ENCODE data around the gene TK2.
A peak's percentile ranks its signal among the peaks of the same experiment; 100 is the strongest.

The TK2 gene

DNA sequence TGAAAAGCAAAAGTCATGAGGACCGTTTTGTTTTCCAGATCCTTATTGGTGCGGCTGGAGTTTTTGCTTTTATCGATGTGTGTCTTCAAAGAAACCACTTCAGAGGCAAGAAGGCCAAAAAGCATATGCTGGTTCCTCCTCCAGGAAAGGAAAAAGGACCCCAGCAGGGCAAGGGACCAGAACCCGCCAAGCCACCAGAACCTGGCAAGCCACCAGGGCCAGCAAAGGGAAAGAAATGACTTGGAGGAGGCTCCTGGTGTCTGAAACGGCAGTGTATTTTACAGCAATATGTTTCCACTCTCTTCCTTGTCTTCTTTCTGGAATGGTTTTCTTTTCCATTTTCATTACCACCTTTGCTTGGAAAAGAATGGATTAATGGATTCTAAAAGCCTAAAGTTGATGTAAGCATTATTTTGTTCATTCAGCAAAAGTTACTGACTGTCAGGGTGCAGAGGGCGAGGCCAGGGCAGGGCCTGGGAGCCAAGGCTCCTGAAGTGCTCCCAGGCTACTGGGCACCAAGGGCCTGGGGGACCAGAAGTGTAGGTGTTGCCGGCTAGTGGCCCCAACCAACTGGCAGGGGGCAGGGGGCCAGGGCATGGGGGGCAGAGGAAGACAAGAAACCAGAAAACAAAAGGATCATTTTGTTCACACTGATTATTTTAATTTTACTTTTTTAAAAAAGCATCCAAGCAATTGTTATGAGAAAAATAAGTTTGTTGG, 38.1 kb upstream of the TK2 start:
- H3K4me3 ChIP-seq (ENCODE audit: low read depth, low read length) = no peak overlapping the region

DNA sequence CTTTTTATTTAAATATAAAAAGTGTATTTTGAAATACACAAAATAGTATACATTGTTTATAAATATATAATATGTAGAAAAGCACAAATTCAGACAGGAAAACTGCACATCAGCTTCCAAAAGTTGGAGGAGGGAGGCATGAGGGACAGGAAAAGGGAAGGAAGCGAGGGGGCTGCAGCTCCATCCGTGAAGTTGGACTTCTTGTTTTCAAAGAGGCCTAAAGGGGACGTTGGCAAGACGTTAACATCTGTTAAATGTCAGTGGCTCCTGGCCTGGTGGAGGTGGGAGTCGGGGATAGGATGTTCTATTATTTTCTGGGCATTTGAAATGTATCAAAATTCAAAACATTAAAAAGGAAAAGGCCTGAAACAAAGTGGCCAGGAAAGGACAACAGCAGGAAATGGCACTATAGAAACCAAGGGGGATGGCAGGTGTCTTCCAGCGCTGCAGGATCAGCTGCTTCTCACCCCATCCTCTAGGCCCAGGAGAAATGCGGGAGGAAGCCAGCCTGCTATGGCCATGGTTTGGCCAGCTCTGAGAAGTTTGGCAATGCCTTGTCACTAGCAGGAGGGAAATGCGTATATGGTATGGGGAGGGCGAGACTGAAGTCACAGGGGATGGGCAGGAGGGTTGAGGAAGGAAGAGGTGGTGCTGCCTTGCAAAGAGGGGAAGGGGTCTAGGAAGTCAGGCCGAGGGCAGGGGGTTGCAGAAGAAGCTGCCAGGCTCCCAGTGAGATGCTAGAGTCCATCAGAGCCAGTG, 35.7 kb upstream of the TK2 start:
- Histone ChIP-seq H3K4me3 (ENCODE audit: low read depth, low read length) (no peak overlapping the region), H3K9me3 (ENCODE audit: control insufficient read depth, insufficient read depth, low read length) (no peaks in the 10 kb centered on the region), H3K36me3 (ENCODE audit: control insufficient read depth, insufficient read depth, low read length) (no peaks in the 10 kb centered on the region), H3K27ac (ENCODE audit: low read depth, low read length) (no peak overlapping the region), H3K4me1 (ENCODE audit: control insufficient read depth, insufficient read depth, low read length) (peaks cover 7% of the 10 kb centered on the region), H3K9ac (ENCODE audit: low read depth, low read length) (no peak overlapping the region), H3K27me3 (ENCODE audit: control insufficient read depth, insufficient read depth, low read length) (peaks cover 1% of the 10 kb centered on the region)

More for the DNA sequence above, 38.1 kb upstream of the TK2 start:
- Histone ChIP-seq H3K9me3 (ENCODE audit: control insufficient read depth, insufficient read depth, low read length) (no peaks in the 10 kb centered on the region), H3K27me3 (ENCODE audit: control insufficient read depth, insufficient read depth, low read length) (no peaks in the 10 kb centered on the region), H3K9ac (ENCODE audit: low read depth, low read length) (no peak overlapping the region), H3K27ac (ENCODE audit: low read depth, low read length) (no peak overlapping the region), H3K4me1 (ENCODE audit: control insufficient read depth, insufficient read depth, low read length) (no peaks in the 10 kb centered on the region), H3K36me3 (ENCODE audit: control insufficient read depth, insufficient read depth, low read length) (no peaks in the 10 kb centered on the region)

DNA sequence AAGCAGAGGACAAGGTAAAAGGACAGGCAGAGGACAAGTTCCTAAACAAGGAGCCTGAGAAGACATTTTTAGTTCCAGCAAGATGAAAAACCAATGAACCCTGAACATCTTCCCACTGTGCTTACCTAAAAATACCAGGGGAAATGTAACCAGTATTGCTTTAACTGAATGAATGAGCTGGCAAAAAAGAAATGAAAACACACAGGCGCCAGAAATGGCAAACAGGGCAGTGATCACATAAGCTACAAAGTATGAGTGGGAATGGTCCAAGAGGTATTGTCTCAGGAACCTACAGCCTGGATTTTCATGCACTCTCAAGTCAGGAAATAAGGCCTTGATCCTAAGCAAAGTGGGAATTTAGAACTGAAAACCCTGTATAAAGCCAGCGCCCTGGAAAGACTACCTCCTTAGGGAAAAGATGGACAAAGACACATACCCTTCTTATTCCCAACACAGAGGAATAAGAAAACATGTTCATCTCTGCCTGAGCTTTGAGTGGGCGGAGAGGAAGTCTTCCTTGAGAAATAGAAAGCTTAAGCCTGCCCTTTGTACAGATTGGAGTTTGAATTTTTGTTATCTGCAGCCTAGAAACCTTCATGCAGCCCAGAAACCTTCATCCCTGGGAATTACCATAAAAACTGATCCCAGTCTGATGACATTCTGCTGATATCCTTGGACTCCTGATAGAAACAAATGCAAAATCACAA, 31.5 kb upstream of the TK2 start:
- Histone ChIP-seq H3K27ac (ENCODE audit: low read depth, low read length) (no peak overlapping the region), H3K9ac (ENCODE audit: low read depth, low read length) (no peak overlapping the region), H3K4me3 (ENCODE audit: low read depth, low read length) (no peak overlapping the region), H3K4me1 (ENCODE audit: control insufficient read depth, insufficient read depth, low read length) (peaks cover 16% of the 10 kb centered on the region), H3K27me3 (ENCODE audit: control insufficient read depth, insufficient read depth, low read length) (peaks cover 41% of the 10 kb centered on the region), H3K36me3 (ENCODE audit: control insufficient read depth, insufficient read depth, low read length) (no peaks in the 10 kb centered on the region), H3K9me3 (ENCODE audit: control insufficient read depth, insufficient read depth, low read length) (no peaks in the 10 kb centered on the region)

DNA sequence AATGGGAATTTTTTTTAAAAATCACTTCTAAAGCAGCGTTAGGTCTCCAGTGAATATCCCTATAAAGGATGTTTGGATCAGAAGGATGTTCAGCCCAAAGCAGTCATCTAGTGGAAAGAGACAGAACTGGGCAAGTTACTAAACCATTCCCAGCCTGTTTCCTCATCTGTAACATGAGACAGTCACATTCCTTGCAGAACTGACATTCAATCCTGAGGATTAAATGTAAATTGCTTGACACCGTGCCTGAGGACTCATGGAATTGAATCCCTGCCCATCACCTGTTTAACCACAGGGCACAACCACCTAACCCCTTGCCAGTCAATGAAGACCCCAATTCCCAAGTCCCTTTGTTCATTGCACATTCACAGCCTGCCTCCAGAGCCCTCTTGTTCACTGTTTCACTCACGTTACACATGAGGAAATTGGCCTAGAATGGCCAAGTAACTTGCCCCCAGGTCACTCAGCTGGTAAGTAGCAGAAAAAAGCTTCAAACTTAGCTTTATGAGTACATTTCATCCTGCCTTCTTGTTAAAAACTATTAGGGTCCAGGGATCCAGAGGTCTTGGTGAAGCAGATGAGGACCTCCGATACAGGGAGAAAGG, 30.8 kb upstream of the TK2 start:
- H3K27ac ChIP-seq (ENCODE audit: low read depth, low read length) = no peak overlapping the region
- peaks cover 41% of the 10 kb centered on the region for H3K27me3 ChIP-seq (ENCODE audit: control insufficient read depth, insufficient read depth, low read length)
- H3K36me3 ChIP-seq (ENCODE audit: control insufficient read depth, insufficient read depth, low read length) = no peaks in the 10 kb centered on the region
- H3K9me3 ChIP-seq (ENCODE audit: control insufficient read depth, insufficient read depth, low read length) = no peaks in the 10 kb centered on the region
- no peak overlapping the region for H3K9ac ChIP-seq (ENCODE audit: low read depth, low read length)
- H3K4me3 ChIP-seq (ENCODE audit: low read depth, low read length) = no peak overlapping the region
- peaks cover 16% of the 10 kb centered on the region for H3K4me1 ChIP-seq (ENCODE audit: control insufficient read depth, insufficient read depth, low read length)

DNA sequence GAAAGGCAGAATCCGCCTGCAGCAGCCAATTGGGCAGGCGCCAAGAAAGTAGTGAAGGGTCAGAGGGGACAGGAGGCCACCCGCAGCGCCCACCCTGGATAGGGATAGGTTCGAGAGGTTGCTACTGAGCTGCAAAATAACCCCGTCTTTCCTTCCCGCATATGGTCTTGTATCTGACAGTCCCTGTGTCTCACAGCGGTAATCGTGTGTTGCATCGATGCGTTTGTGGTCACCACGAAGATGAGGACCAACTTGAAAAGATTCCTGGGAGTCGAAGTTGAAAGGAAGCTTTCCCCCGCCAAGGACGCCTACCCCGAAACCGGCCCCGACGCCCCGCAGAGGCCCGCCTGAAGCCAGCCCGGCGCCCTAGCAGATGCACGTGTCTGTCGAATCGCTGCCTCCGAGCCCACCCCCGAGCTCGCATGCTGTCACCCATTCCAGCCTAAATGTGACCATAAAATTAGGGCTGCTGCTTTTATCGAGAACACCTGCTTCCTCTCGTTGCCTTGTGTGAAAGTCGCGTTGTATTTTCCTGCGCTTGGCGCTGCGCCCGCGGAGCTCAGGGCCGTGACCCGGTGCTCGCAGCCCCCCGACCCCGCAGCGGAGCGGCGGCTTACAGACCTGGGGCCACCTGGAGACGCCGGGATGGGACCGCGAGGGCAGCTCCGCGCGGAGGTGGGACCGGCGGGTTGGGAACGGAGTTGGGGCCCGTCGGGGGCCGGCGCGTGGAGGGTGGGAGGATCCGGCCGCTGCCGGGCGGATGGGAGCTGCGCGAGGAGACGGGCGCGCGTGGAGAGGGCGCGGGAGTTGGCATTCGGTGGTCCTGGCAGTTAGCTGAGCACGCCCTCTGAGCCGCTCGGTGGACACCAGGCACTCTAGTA, 29.0 kb upstream of the TK2 start, which contains the start of gene CMTM2:
TSS of gene CMTM2 (plus strand) at position 813 of the 881 bp plus-strand sequence. CDS start 145 bp downstream, outside the sequence.
- no peaks in the 10 kb centered on the region for H3K36me3 ChIP-seq (ENCODE audit: control insufficient read depth, insufficient read depth, low read length)
- no peak within 1 kb of the TSS for H3K27ac ChIP-seq (ENCODE audit: low read depth, low read length)
- no peak within 1 kb of the TSS for H3K9ac ChIP-seq (ENCODE audit: low read depth, low read length)
- no peaks in the 10 kb centered on the region for H3K9me3 ChIP-seq (ENCODE audit: control insufficient read depth, insufficient read depth, low read length)
- H3K27me3 ChIP-seq (ENCODE audit: control insufficient read depth, insufficient read depth, low read length) = peaks cover 41% of the 10 kb centered on the region
- H3K4me3 ChIP-seq (ENCODE audit: low read depth, low read length) = peak within 1 kb of the TSS; percentile 54
- H3K4me1 ChIP-seq (ENCODE audit: control insufficient read depth, insufficient read depth, low read length) = peaks cover 16% of the 10 kb centered on the region

DNA sequence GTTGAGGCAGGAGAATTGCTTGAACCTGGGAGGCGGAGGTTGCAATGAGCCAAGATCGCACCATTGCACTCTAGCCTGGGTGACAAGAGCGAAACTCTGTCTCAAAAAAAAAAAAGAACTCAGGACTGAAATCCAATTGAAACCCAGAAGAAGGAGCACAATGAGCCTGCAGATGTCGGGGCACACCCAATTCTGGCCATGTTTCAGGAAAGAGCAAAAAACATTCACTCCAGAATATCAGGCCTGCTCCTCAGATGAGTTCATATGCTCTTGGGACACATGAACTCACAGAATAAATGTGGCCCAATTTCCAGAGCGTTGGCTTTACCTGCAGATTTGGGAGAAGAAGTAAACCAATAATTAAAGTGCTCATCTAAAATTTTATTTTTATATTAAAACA, 26.4 kb upstream of the TK2 start:
- Histone ChIP-seq H3K4me3 (ENCODE audit: low read depth, low read length) (no peak overlapping the region), H3K36me3 (ENCODE audit: control insufficient read depth, insufficient read depth, low read length) (no peaks in the 10 kb centered on the region), H3K4me1 (ENCODE audit: control insufficient read depth, insufficient read depth, low read length) (peaks cover 15% of the 10 kb centered on the region), H3K27ac (ENCODE audit: low read depth, low read length) (no peak overlapping the region), H3K9me3 (ENCODE audit: control insufficient read depth, insufficient read depth, low read length) (no peaks in the 10 kb centered on the region), H3K27me3 (ENCODE audit: control insufficient read depth, insufficient read depth, low read length) (peaks cover 41% of the 10 kb centered on the region), H3K9ac (ENCODE audit: low read depth, low read length) (no peak overlapping the region)

DNA sequence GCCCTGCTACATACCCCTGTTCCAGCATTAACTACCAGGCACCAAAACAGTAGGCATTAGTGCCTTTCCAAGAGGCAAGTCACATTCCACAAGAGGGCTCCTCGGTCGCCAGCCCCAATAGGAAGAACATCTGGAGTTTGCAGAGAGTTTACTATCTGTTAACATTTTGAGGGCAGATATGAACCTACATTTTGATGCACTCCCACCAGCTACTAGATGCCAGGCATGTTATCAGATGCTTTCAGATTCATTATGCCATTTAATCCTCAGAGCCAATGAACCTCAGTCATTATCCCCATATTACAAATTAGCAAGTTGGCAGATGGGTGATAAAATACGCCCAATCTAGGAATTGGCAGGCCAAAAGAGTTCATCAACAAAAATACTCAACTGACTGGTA, 25.1 kb upstream of the TK2 start:
- no peaks in the 10 kb centered on the region for H3K36me3 ChIP-seq (ENCODE audit: control insufficient read depth, insufficient read depth, low read length)
- H3K4me1 ChIP-seq (ENCODE audit: control insufficient read depth, insufficient read depth, low read length) = peaks cover 2% of the 10 kb centered on the region
- no peak overlapping the region for H3K4me3 ChIP-seq (ENCODE audit: low read depth, low read length)
- H3K9ac ChIP-seq (ENCODE audit: low read depth, low read length) = no peak overlapping the region
- no peaks in the 10 kb centered on the region for H3K9me3 ChIP-seq (ENCODE audit: control insufficient read depth, insufficient read depth, low read length)
- no peak overlapping the region for H3K27ac ChIP-seq (ENCODE audit: low read depth, low read length)
- H3K27me3 ChIP-seq (ENCODE audit: control insufficient read depth, insufficient read depth, low read length) = peaks cover 34% of the 10 kb centered on the region

DNA sequence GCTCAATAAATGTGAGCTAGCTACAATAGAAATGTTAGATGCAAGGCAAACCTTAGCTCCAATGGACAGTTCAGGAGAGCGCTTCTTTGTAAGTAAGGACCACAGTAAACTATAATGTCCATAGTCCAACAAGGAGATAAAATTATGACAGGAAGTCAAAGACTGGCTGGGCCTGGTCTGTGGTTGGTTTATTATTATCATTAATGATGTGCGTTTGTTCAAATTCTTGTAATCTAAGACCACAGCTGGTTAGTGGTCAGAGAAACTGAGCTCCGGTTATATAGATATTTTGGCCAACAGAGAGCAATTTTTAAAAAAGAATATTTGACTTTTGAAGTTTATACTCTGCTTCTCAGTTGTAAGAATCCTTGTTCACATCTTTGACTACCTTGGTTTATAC, 24.6 kb upstream of the TK2 start:
- Histone ChIP-seq H3K27ac (ENCODE audit: low read depth, low read length) (no peak overlapping the region), H3K9ac (ENCODE audit: low read depth, low read length) (no peak overlapping the region), H3K9me3 (ENCODE audit: control insufficient read depth, insufficient read depth, low read length) (no peaks in the 10 kb centered on the region), H3K4me3 (ENCODE audit: low read depth, low read length) (no peak overlapping the region), H3K27me3 (ENCODE audit: control insufficient read depth, insufficient read depth, low read length) (peaks cover 29% of the 10 kb centered on the region), H3K36me3 (ENCODE audit: control insufficient read depth, insufficient read depth, low read length) (no peaks in the 10 kb centered on the region), H3K4me1 (ENCODE audit: control insufficient read depth, insufficient read depth, low read length) (no peaks in the 10 kb centered on the region; the same call in 1 of the 2 replicates)

DNA sequence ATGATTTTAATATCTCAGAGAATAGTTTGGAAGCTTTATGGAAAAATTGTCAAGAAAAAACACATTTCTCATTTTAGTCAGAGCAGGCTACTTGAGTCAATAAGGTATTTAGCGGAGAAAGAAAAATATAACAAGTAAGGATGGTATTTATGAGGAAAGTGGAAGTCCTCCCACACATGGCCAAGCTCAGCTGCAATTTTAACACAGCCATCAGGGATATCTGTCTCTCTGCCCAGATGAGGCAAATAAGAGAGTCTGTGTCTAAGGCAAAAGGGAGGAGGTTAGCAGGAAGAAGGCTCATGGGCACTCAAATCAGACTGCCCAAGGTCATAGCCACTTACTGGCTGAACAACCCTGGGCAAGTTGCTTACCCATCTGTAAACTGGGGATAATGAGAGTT, 24.2 kb upstream of the TK2 start:
- no peak overlapping the region for H3K27ac ChIP-seq (ENCODE audit: low read depth, low read length)
- H3K4me3 ChIP-seq (ENCODE audit: low read depth, low read length) = no peak overlapping the region
- no peaks in the 10 kb centered on the region for H3K36me3 ChIP-seq (ENCODE audit: control insufficient read depth, insufficient read depth, low read length)
- H3K9me3 ChIP-seq (ENCODE audit: control insufficient read depth, insufficient read depth, low read length) = no peaks in the 10 kb centered on the region
- H3K4me1 ChIP-seq (ENCODE audit: control insufficient read depth, insufficient read depth, low read length) = no peaks in the 10 kb centered on the region; the same call in 1 of the 2 replicates
- H3K27me3 ChIP-seq (ENCODE audit: control insufficient read depth, insufficient read depth, low read length) = peaks cover 24% of the 10 kb centered on the region
- H3K9ac ChIP-seq (ENCODE audit: low read depth, low read length) = no peak overlapping the region

DNA sequence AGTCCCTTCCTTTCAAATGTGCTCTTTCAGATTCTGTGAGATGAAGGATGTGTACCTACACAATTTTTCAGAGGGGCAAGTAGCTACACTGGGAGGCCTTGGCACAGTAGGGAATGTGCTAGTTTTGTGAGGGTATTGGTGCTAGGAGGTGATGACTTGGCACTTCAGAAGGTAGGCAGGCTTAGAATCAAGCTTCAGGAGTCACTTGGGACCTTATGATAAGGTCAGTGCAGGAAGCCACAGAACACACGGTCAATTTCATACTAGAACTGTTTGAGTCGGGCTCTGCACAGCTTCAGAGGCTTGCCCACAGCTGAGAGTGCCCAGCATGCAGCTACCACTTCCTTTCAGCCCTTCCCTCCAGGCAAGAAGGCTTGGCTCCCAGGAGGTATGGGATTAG, 22.4 kb upstream of the TK2 start:
- Histone ChIP-seq H3K36me3 (ENCODE audit: control insufficient read depth, insufficient read depth, low read length) (no peaks in the 10 kb centered on the region), H3K9me3 (ENCODE audit: control insufficient read depth, insufficient read depth, low read length) (no peaks in the 10 kb centered on the region), H3K27ac (ENCODE audit: low read depth, low read length) (no peak overlapping the region), H3K4me3 (ENCODE audit: low read depth, low read length) (no peak overlapping the region), H3K4me1 (ENCODE audit: control insufficient read depth, insufficient read depth, low read length) (no peaks in the 10 kb centered on the region), H3K27me3 (ENCODE audit: control insufficient read depth, insufficient read depth, low read length) (peaks cover 7% of the 10 kb centered on the region), H3K9ac (ENCODE audit: low read depth, low read length) (no peak overlapping the region)

All from HUES48 (cell line).